GM19324 (cell line): ENCODE data around the gene PCMTD2.

Experiments used
- ATAC-seq: cut with Tn5 transposase; IDR thresholded peaks from one replicate; pipeline ENCODE4 v1.9.1; 2021; ENCODE audit warnings: mild to moderate bottlenecking, moderate library complexity; ENCODE audit not compliant: unreplicated experiment, low FRiP score

PCMTD2 gene

GRCh38 chr20:64255361-64256281, at the start of gene PCMTD2:
Gene PCMTD2, plus strand, starts transcription at chr20:64255748. Its CDS starts 4,218 bp downstream, at chr20:64259966.
- peak; percentile 86 for ATAC-seq

DNA sequence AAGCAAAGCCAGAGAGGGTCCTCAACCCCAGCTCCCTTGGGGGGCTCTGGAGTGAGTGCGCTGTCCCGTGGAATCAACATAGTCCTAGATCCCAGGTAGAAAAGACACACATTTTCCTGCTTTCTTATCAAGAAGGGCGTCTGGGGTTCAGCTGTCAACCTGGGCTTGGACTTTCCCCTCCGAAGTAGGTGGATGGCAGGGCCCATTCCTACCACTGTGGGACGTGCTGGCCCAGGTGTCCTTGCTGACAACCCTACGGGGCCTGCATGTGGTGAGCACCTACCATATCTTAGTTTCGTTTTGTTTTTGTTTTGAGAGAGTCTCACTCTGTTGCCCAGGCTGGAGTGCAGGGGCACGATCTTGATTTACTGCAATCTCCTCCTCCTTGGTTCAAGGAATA, 48.9 kb upstream of the PCMTD2 start:
- ATAC-seq = no peak

- no peak for ATAC-seq
Measured at GRCh38 chr20:64207641-64208590, 47.6 kb upstream of the PCMTD2 start.

- ATAC-seq = no peak
Measured at GRCh38 chr20:64209148-64209547, 46.4 kb upstream of the PCMTD2 start.

DNA sequence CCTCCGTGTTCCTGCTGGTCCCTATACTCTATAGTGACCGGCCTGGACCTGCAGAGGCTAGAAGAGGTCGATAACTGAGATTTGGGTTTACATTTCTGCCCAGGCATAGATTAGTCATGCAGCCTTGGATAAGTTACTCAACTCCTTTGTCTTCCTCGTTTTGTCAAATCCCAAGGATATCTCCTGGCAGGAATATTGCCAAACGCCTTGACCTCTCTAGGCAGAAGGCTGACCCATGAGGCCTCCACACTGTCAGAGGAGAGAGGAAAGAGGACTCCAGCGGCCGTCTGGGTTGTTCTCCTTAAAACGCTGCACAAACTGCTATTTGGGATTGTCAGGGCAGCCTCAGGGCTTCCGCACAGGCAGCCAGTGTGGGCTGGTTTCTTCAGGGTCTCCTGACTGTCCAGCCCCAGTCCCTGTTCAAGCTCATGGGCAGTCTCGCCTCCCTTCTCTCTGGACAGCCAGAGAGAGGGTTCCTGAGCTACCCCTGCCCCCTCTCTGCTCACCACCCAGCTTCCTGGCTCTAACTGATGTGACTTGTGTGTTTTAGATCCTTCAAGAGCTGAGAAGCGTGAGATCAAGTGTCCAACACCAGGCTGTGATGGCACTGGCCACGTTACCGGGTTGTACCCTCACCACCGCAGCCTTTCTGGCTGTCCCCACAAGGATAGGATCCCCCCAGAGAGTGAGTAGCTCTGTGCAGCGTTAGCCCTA, 44.7 kb upstream of the PCMTD2 start:
- no peak for ATAC-seq

- ATAC-seq = no peak
Measured at GRCh38 chr20:64211874-64212658, 43.5 kb upstream of the PCMTD2 start.

GRCh38 chr20:64212755-64213154, 42.8 kb upstream of the PCMTD2 start:
- ATAC-seq = no peak

DNA sequence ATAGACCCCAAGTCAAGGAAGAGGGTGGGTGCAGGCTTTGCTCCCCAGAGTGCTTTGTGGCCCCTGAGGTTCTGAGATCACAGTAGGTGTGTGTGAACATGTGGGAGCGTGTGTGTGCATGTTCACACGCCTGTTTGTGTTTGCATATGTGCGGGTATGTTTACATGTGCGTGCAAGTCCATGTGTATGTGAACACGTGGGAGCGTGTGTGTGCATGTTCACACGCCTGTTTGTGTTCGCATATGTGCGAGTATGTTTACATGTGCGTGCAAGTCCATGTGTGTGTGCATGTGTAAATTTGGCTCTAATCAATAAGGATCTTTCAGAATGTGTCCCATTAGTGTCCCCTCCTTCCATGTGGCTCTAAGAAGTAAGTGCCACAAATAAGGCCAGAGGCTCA, 41.4 kb upstream of the PCMTD2 start:
- ATAC-seq = no peak

DNA sequence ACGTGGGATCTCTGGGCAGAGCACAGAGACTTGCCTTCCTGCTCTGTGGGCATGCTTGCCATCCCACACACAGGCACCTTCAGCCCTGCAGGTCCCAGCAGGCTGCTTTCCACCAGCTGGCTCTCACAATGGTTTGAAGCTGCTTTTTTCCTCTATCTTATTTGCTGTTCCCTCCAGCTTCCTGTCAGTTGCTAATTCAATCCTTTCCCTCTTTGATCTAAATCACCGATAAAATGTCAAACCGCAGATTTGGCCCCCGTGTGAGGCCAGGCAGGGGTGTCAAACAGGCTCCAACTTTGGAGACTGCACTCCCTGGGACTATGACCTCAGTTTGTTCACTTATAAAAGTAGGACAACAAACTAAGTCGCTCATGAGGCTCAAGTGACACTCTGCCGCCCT, 40.6 kb upstream of the PCMTD2 start:
- ATAC-seq = no peak

DNA sequence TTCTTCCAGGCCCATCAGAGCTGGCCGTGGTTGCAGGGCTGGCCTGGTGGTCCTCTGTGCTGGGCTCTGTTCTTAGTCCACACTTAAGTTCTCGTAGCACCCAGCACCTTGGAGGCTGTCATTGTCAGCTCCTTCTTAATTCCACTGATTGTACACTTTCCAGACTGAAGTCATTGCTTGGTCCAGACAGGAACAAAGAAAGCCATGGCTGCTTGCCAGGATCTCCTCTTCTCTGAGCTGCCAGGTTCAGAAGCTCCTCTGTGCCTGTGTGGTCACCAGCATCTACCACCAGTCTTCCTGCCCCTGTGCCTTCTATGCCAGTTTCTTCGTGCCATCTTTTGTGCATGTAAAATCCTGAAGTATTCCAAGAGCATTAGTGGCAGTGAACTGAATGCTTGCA, 39.5 kb upstream of the PCMTD2 start:
- ATAC-seq = no peak

DNA sequence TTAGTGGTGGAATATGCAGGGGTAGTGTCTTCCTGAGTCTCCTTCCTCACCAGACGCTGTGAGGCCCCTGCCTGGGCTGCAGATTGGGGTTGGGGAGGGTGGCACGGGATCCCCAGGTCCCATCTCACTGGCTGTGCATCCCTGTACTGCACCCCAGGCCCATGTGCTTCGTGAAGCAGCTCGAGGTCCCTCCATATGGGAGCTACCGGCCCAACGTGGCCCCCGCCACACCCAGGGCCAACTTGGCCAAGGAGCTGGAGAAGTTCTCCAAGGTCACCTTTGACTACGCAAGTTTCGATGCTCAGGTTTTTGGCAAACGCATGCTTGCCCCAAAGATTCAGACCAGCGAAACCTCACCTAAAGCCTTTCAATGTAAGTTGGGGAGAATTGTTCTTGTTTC, 38.6 kb upstream of the PCMTD2 start:
- no peak for ATAC-seq

GRCh38 chr20:64217539-64218221, 37.9 kb upstream of the PCMTD2 start:
- no peak for ATAC-seq

- ATAC-seq = no peak
Measured at GRCh38 chr20:64219202-64219601, 36.3 kb upstream of the PCMTD2 start.

DNA sequence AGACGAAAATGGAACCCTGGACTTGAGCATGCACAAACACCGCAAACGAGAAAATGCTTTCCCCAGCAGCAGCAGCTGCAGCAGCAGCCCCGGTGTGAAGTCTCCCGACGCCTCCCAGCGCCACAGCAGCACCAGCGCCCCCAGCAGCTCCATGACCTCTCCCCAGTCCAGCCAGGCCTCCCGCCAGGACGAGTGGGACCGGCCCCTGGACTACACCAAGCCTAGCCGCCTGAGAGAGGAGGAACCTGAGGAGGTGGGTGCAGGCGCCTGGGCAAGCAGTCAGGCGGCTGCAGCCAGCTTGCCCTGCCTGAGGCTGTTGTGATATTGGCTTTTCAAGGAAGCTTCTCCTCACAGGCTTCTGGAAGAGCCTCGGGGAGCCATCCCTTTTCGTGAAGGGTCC, 35.8 kb upstream of the PCMTD2 start:
- ATAC-seq = no peak

DNA sequence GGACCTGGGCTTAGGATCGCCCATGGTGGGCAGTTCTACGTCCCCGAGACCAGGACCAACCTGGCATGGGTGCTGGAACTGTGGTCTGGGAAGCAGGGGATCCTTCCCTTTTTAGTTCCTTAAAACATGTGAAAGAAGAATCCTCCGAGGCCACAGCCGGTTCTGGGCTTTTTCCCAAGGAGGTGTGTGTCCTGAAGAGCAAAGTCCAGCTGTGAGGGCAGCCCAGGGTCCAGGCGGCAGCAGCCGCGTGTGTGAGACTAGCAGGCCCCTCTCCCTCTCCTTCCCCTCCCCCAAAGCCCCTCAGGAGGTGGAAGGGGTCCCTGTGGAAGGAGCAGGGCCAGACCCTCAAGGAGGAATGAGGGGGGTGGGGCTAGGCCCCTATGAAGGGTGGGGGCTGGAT, 35.1 kb upstream of the PCMTD2 start:
- ATAC-seq = no peak

GRCh38 chr20:64220891-64221527, 34.5 kb upstream of the PCMTD2 start:
- ATAC-seq = no peak

DNA sequence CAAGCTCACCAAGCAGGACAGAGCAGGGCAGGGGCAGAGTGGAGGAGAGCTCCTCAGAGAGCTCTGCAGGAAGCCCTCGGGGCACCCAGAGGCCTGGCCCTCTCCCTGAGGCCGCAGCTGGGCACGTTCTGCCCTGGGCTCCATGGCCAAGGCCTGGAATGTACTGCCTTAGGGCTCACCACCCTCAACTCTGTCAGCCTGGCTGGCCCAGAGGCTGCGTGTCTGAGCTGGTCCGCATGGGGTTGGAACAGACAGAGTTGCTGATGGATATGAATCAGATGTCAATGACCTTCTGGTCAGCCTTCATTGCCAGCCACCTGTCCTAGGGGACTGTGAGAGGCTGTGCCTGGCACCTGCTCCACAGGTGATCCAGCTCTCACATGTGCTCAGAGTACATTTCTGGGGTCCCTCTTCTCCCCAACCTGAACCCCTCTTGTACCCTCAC, 33.2 kb upstream of the PCMTD2 start:
- no peak for ATAC-seq

DNA sequence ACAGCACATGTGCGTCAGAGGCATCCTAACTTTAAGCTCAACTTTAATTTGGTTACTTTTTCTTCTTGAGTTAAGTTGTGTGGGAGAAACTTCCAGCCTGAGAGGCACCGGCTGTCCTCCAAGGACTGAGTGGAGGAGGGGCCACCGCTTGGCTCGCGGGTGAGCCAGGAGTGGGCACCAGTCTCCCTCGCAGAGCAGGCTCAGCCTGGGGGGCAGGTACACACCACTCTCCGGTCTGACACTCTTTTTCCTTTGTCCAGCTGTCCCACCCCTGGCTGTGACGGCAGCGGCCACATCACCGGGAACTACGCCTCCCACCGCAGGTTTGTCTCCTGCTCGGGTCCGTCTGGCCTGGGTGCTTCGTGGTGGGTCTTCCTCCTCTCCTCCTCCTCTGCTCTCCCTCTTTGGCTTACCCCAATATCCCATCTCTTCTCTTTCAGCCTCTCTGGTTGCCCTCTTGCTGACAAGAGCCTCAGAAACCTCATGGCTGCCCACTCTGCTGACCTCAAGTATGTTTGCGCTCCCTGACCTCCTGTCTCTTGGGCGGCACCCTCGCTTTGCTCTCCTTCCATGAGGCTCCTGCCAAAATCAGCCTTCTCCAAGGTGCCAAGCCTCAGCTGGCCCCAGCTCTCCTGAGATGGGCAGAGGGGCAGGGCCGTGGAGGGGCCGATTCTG, 32.6 kb upstream of the PCMTD2 start:
- no peak for ATAC-seq
